ENCODE measurements around the gene ACMSD. TPM values are rescaled to one million over a fixed set of nuclear protein-coding genes. Genes with fewer than 3 reads are reported as not detected.

The ACMSD gene
- total and polyA plus RNA-seq, 9 of the 15 experiments (the other 6 are each of a cell fraction or from before 2014, with no cell fraction given), result not detected

- TF ChIP-seq CLOCK (CRISPR knock-in tag; IDR thresholded peaks at IDR 0.05; ENCODE audit: borderline replicate concordance) (no peak), FOXK2 (conservative IDR thresholded peaks at IDR 0.05 in 1 of 2, IDR thresholded peaks at IDR 0.05 in 1 of 2; ENCODE audit: low read depth in 2 of 2) (peak; percentile 56 to 73), MAFF (IDR thresholded peaks at IDR 0.05; ENCODE audit: low read length) (no peak), PREB (CRISPR knock-in tag; IDR thresholded peaks at IDR 0.05) (0 out of 2 replicates have a peak, but pooled peaks have one; percentile 51), RFX7 (CRISPR knock-in tag; IDR thresholded peaks at IDR 0.05) (no peak), POLR2B (IDR thresholded peaks at IDR 0.05; ENCODE audit: low read depth, partially characterized antibody) (peak; percentile 70), POU5F1 (IDR thresholded peaks at IDR 0.05; ENCODE audit: borderline replicate concordance, low read depth, low read length, partially characterized antibody) (peak; percentile 85), LCOR (CRISPR knock-in tag; IDR thresholded peaks at IDR 0.05) (no peak), LARP7 (IDR thresholded peaks at IDR 0.05) (peak; percentile 40; the same call in 1 of the 2 replicates), ZNF77 (CRISPR knock-in tag; IDR thresholded peaks at IDR 0.05) (no peak), SRSF3 (IDR thresholded peaks at IDR 0.05; ENCODE audit: insufficient read depth, low read length) (peak; percentile 80; the same call in 1 of the 2 replicates), MTA3 (IDR thresholded peaks at IDR 0.05; ENCODE audit: borderline replicate concordance) (peak; percentile 94), JUN (IDR thresholded peaks at IDR 0.05; ENCODE audit: borderline replicate concordance, low read depth, low read length) (no peak), JUN (CRISPR knock-in tag; IDR thresholded peaks at IDR 0.05; ENCODE audit: borderline replicate concordance) (0 out of 2 replicates have a peak, but pooled peaks have one; percentile 59), POLR2A (conservative IDR thresholded peaks at IDR 0.05) (peak; percentile 72), PPARD (CRISPR knock-in tag; IDR thresholded peaks at IDR 0.05) (no peak), ZSCAN32 (CRISPR knock-in tag; IDR thresholded peaks at IDR 0.05) (no peak), GATA2 (CRISPR knock-in tag; IDR thresholded peaks at IDR 0.05) (no peak), ZBED1 (IDR thresholded peaks at IDR 0.05) (0 out of 2 replicates have a peak, but pooled peaks have one; percentile 28), YBX1 (IDR thresholded peaks at IDR 0.05) (no peak), ZSCAN29 (IDR thresholded peaks at IDR 0.05) (no peak; the same call in 1 of the 2 replicates), MIER1 (IDR thresholded peaks at IDR 0.05; ENCODE audit: low read depth) (no peak), ZBTB7A (IDR thresholded peaks at IDR 0.05; ENCODE audit: borderline replicate concordance, control insufficient read depth, low read depth, low read length) (peak; percentile 74), KLF1 (tag; IDR thresholded peaks at IDR 0.05) (no peak)
Observed at GRCh38 chr2:134918526-134919340, 80.3 kb downstream of the ACMSD start, which contains the start of gene CCNT2 (continued).
